Panc1 (cell line): ENCODE measurements around the gene CARD10. TPM values are rescaled to one million over a fixed set of nuclear protein-coding genes. Genes with fewer than 3 reads are reported as not detected.

ENCODE experiments used
- ATAC-seq: fragments of 200-7000 bp; cut with Tn5 transposase; 2 replicates; pipeline ENCODE4 v1.9.1; 2020; ENCODE audit warnings: mild to moderate bottlenecking, moderate library complexity
- BruUV-seq: library from RNA; stranded (reverse); fragments of 400-500 nt; replicated peaks from 2 replicates; lab custom pipeline; 2021; lab: Mats Ljungman, UMichigan
- CTCF ChIA-PET: fragments of 300-600 bp; sonication (Branson Sonifier 250); formaldehyde crosslinking; loops from one replicate; lab custom pipeline; 2022; ENCODE audit warnings: antibody characterized with exemption; lab: Charles Lee
- POLR2A ChIA-PET: fragments of 300-600 bp; sonication (Branson Sonifier 250); formaldehyde crosslinking; loops from one replicate; lab custom pipeline; 2022; ENCODE audit warnings: antibody characterized with exemption; lab: Charles Lee
- DNase-seq: peaks from one replicate; pipeline ENCODE4 v3.0.0-alpha.2; 2010; ENCODE audit warnings: low read depth, low spot score
- H3K27ac ChIP-seq: 2 replicates; pipeline ENCODE4 v1.5.1; 2011; ENCODE audit warnings: mild to moderate bottlenecking, low read length, inconsistent platforms
- H3K27me3 ChIP-seq: fragments of 200-500 bp; sonication (Bioruptor generic); 2 replicates; pipeline ENCODE4 v1.6.0; 2014; ENCODE audit warnings: low read length, inconsistent platforms; ENCODE audit not compliant: control insufficient read depth, insufficient read depth
- H3K36me3 ChIP-seq: fragments of 200-500 bp; sonication (Bioruptor generic); 2 replicates; pipeline ENCODE4 v1.5.1; 2014; ENCODE audit warnings: inconsistent platforms, mild to moderate bottlenecking, low read length, moderate library complexity; ENCODE audit not compliant: control insufficient read depth, insufficient read depth
- H3K4me1 ChIP-seq: 2 replicates; pipeline ENCODE4 v1.5.1; 2011; ENCODE audit warnings: inconsistent platforms, mild to moderate bottlenecking, low read length, moderate library complexity; ENCODE audit not compliant: control insufficient read depth, insufficient read depth
- H3K4me3 ChIP-seq, 2 experiments: 2 replicates each; pipeline ENCODE4 v1.5.1; 2011 to 2012; ENCODE audit warnings: low read depth in 2 of 2, low read length in 2 of 2, mild to moderate bottlenecking in 2 of 2, inconsistent platforms in 1 of 2, moderate library complexity in 1 of 2
- H3K9me3 ChIP-seq: fragments of 200-500 bp; sonication (Bioruptor generic); 2 replicates; pipeline ENCODE4 v1.5.1; 2014; ENCODE audit warnings: low read depth, mild to moderate bottlenecking, inconsistent platforms, low read length, moderate library complexity; ENCODE audit not compliant: control insufficient read depth, insufficient read depth
- CTCF ChIP-seq: fragments of 450-650 bp; IDR thresholded peaks from 2 replicates; pipeline ENCODE4 v1.5.1; 2017; ENCODE audit warnings: mild to moderate bottlenecking
- POLR2AphosphoS5 ChIP-seq: IDR thresholded peaks from 2 replicates; pipeline ENCODE4 v1.6.1; 2012; ENCODE audit warnings: mild to moderate bottlenecking, low read depth, low read length, moderate library complexity
- REST ChIP-seq, 2 experiments: IDR thresholded peaks; 2 replicates each; pipeline ENCODE4 v1.6.1; 2011 to 2012; ENCODE audit warnings: low read depth in 2 of 2, control low read depth in 1 of 2, low read length in 1 of 2, mild to moderate bottlenecking in 1 of 2, moderate library complexity in 1 of 2; ENCODE audit not compliant: insufficient read depth in 1 of 2
- SIN3A ChIP-seq: IDR thresholded peaks from 2 replicates; pipeline ENCODE4 v1.6.1; 2012; ENCODE audit warnings: low read depth, mild to moderate bottlenecking, low read length, moderate library complexity, borderline replicate concordance; ENCODE audit not compliant: insufficient read depth
- TCF7L2 ChIP-seq: IDR thresholded peaks from 2 replicates; pipeline ENCODE4 v1.6.1; 2011; ENCODE audit warnings: mild to moderate bottlenecking, low read depth, low read length, inconsistent platforms
- in situ Hi-C: cut with HindIII; loops from 2 replicates; pipeline ENCODE4 v1.10.0; 2016; ENCODE audit warnings: low sequenced_read_pairs, low pct_unique_long_range_greater_than_20kb
- intact Hi-C: fragments of 100-400 bp; cut with micrococcal nuclease; formaldehyde crosslinking; loops from one replicate; pipeline ENCODE4 v1.10.0; 2022; ENCODE audit not compliant: unreplicated experiment
- total RNA-seq: library from RNA; stranded (reverse); gene quantifications from one replicate; pipeline ENCODE4 v1.2.1, GENCODE V29; 2021; ENCODE audit not compliant: unreplicated experiment

The CARD10 gene
- total RNA-seq, 1 experiment from 2014 or later, result 43.1 TPM

- POLR2A ChIA-PET, result no interaction called here
- no peaks in the 10 kb centered on the region for H3K27me3 ChIP-seq
- BruUV-seq, result no TSS peak
- intact Hi-C loops (loop anchor here (2.0 kb wide), 1 partner anchor 28 kb away; no protein-coding TSS in a partner anchor), in situ Hi-C loops (no loop called here)
- H3K36me3 ChIP-seq, result no peaks in the 10 kb centered on the region
- H3K9me3 ChIP-seq, result no peaks in the 10 kb centered on the region
- DNase-seq, result no peak
- CTCF ChIA-PET, result interaction anchor here (1.3 to 1.8 kb wide), 3 partner anchors 19 to 22 kb away, joined by 4 to 12 read pairs (median 8); no protein-coding TSS in a partner anchor
- ATAC-seq, result no peak
- H3K4me3 ChIP-seq, result no peak overlapping the region
- H3K27ac ChIP-seq, result no peak overlapping the region
- peaks cover 48% of the 10 kb centered on the region for H3K4me1 ChIP-seq
- TF ChIP-seq POLR2AphosphoS5, result no peak
- no peak for TF ChIP-seq TCF7L2
- no peak for TF ChIP-seq CTCF
- TF ChIP-seq SIN3A, result no peak
- TF ChIP-seq REST (IDR thresholded peaks at IDR 0.05; ENCODE audit: insufficient read depth in 1 of 2, low read depth in 2 of 2, low read length in 1 of 2), result no peak
Measured at GRCh38 chr22:37566329-37566837, 47.2 kb upstream of the CARD10 start.

- ChIA-PET CTCF (interaction anchor here (1.3 to 1.8 kb wide), 2 partner anchors 20 to 22 kb away, joined by 8 to 12 read pairs; no protein-coding TSS in a partner anchor), POLR2A (no interaction called here)
- Histone ChIP-seq H3K36me3 (no peaks in the 10 kb centered on the region; the same call in 1 of the 2 replicates), H3K27me3 (no peaks in the 10 kb centered on the region), H3K9me3 (no peaks in the 10 kb centered on the region), H3K4me3 (no peak overlapping the region), H3K27ac (no peak overlapping the region), H3K4me1 (peaks cover 48% of the 10 kb centered on the region)
- TF ChIP-seq POLR2AphosphoS5, result no peak
- no peak for TF ChIP-seq SIN3A
- no peak for TF ChIP-seq CTCF
- TF ChIP-seq TCF7L2, result no peak
- no peak for TF ChIP-seq REST (IDR thresholded peaks at IDR 0.05; ENCODE audit: insufficient read depth in 1 of 2, low read depth in 2 of 2, low read length in 1 of 2)
- intact Hi-C loops (loop anchor here (2.0 kb wide), 1 partner anchor 27 kb away; no protein-coding TSS in a partner anchor), in situ Hi-C loops (no loop called here)
- ATAC-seq (no peak), DNase-seq (no peak)
- no TSS peak for BruUV-seq
Measured at GRCh38 chr22:37565830-37566229, 46.6 kb upstream of the CARD10 start.
